Liver (tissue), 9 donors: Measurements from ENCODE around the gene MYOF. TPM values are rescaled to one million over a fixed set of nuclear protein-coding genes. Genes with fewer than 3 reads are reported as not detected.

Experiments used
- DNase-seq: peaks from one replicate; pipeline ENCODE4 v3.0.0-alpha.2; 2017; ENCODE audit warnings: low spot score
- H3K27ac ChIP-seq, 2 donors: one replicate each; pipeline ENCODE4 v1.7.0; 2013; ENCODE audit warnings: inconsistent platforms in 2 of 2, low read length in 2 of 2, control low read depth in 1 of 2, low read depth in 1 of 2, mild to moderate bottlenecking in 1 of 2
- H3K27me3 ChIP-seq, 4 donors: one replicate each; pipeline versions ENCODE4 v1.6.1 to v1.7.0; 2013; ENCODE audit warnings: low read length in 3 of 4, inconsistent platforms in 1 of 4, mild to moderate bottlenecking in 1 of 4, moderate library complexity in 1 of 4; ENCODE audit not compliant: control insufficient read depth in 4 of 4, insufficient read depth in 4 of 4
- H3K36me3 ChIP-seq, 4 donors: one replicate each; pipeline versions ENCODE4 v1.6.1 to v1.7.0; 2013; ENCODE audit warnings: low read length in 3 of 4, mild to moderate bottlenecking in 3 of 4, low read depth in 1 of 4, moderate library complexity in 1 of 4; ENCODE audit not compliant: control insufficient read depth in 4 of 4, insufficient read depth in 3 of 4
- H3K4me1 ChIP-seq, 4 donors: one replicate each; pipeline versions ENCODE4 v1.6.1 to v1.7.0; 2013; ENCODE audit warnings: low read length in 3 of 4, mild to moderate bottlenecking in 3 of 4, moderate library complexity in 1 of 4; ENCODE audit not compliant: control insufficient read depth in 4 of 4, insufficient read depth in 4 of 4
- H3K4me3 ChIP-seq, 3 donors: one replicate each; pipeline versions ENCODE4 v1.6.1 to v1.7.0; 2013; ENCODE audit warnings: low read length in 3 of 3, control low read depth in 1 of 3, low read depth in 1 of 3, mild to moderate bottlenecking in 1 of 3
- H3K9ac ChIP-seq, 2 donors: one replicate each; pipeline ENCODE4 v1.7.0; 2013; ENCODE audit warnings: low read length in 2 of 2, mild to moderate bottlenecking in 2 of 2, moderate library complexity in 2 of 2, control low read depth in 1 of 2, low read depth in 1 of 2
- H3K9me3 ChIP-seq, 4 donors: one replicate each; pipeline versions ENCODE4 v1.6.1 to v1.7.0; 2013; ENCODE audit warnings: low read length in 3 of 4; ENCODE audit not compliant: control insufficient read depth in 4 of 4
- ATF3 ChIP-seq: IDR thresholded peaks from 2 replicates; pipeline ENCODE4 v1.6.1; 2016; ENCODE audit warnings: antibody characterized with exemption
- CTCF ChIP-seq: fragments of 150-350 bp; IDR thresholded peaks from 2 replicates; pipeline ENCODE4 v1.5.1; 2017; ENCODE audit warnings: improper control_type of control experiment, low read depth, low read length; ENCODE audit not compliant: missing input control
- EGR1 ChIP-seq, 2 donors: IDR thresholded peaks; 2 replicates each; pipeline ENCODE4 v1.6.1; 2016 to 2018; ENCODE audit warnings: antibody characterized with exemption in 2 of 2, low read depth in 2 of 2
- FOXA1 ChIP-seq: IDR thresholded peaks from 2 replicates; pipeline ENCODE4 v1.6.1; 2016; ENCODE audit warnings: antibody characterized with exemption
- FOXA2 ChIP-seq: IDR thresholded peaks from 2 replicates; pipeline ENCODE4 v1.6.1; 2016; ENCODE audit warnings: antibody characterized with exemption
- GABPA ChIP-seq, 2 donors: IDR thresholded peaks in 1 of 2; conservative IDR thresholded peaks in 1 of 2; 2 replicates each; pipeline ENCODE4 v1.6.1; 2016; ENCODE audit warnings: antibody characterized with exemption in 2 of 2, mild to moderate bottlenecking in 1 of 2, moderate library complexity in 1 of 2
- HNF4A ChIP-seq, 2 donors: conservative IDR thresholded peaks; 2 replicates each; pipeline ENCODE4 v1.6.1; 2016; ENCODE audit warnings: antibody characterized with exemption in 2 of 2, mild to moderate bottlenecking in 2 of 2
- JUND ChIP-seq, 2 donors: IDR thresholded peaks; 2 replicates each; pipeline ENCODE4 v1.6.1; 2016; ENCODE audit warnings: antibody characterized with exemption in 2 of 2
- NR2F2 ChIP-seq: IDR thresholded peaks from 2 replicates; pipeline ENCODE4 v1.6.1; 2016; ENCODE audit warnings: antibody characterized with exemption
- REST ChIP-seq: IDR thresholded peaks from 2 replicates; pipeline ENCODE4 v1.6.1; 2016; ENCODE audit warnings: antibody characterized with exemption, mild to moderate bottlenecking
- RXRA ChIP-seq, 2 donors: IDR thresholded peaks; 2 replicates each; pipeline ENCODE4 v1.6.1; 2017 to 2018; ENCODE audit warnings: antibody characterized with exemption in 2 of 2, mild to moderate bottlenecking in 1 of 2
- ZBTB33 ChIP-seq: IDR thresholded peaks from 2 replicates; pipeline ENCODE4 v1.6.1; 2016; ENCODE audit warnings: antibody characterized with exemption
- WGBS: extraction: QIAGEN DNeasy Blood & Tissue Kit; methylation state at CpG from one replicate; pipeline ENCODE4 v1.1.7; 2013; 5-methylcytosine and 5-hydroxymethylcytosine counted together
- polyA plus RNA-seq, 2 donors: library from polyadenylated mRNA; stranded (reverse) in 1 of 2; unstranded in 1 of 2; fragments of 200-250 nt in 1 of 2; fragments of >200 nt in 1 of 2; fragmentation: Nextera tagmentation in 1 of 2; extraction: Ambion mirVana in 1 of 2; gene quantifications; one replicate each; pipeline versions ENCODE4 v1.2.1 to v1.2.3, GENCODE V29; 2013 to 2015
- total RNA-seq, 2 donors: library from RNA; depleted of rRNA; stranded (reverse); fragments of >200 nt; gene quantifications; one replicate each; pipeline ENCODE4 v1.2.3, GENCODE V29; 2014
- donor health status: healthy.
- donor health status: healthy.
- donor health status: healthy.
- donor health status: healthy.
- donor health status: healthy.

Gene MYOF
- total and polyA plus RNA-seq, 4 donors = 0.89 to 5.7 (median 3.2) TPM

GRCh38 chr10:93436591-93437085, 45.5 kb downstream of the MYOF start:
- TF ChIP-seq REST = no peak
- no peak for TF ChIP-seq FOXA1
- TF ChIP-seq HNF4A (conservative IDR thresholded peaks at IDR 0.05) = no peak
- no peak for TF ChIP-seq FOXA2
- peak; percentile 42 to 52 for TF ChIP-seq JUND (IDR thresholded peaks at IDR 0.05)
- TF ChIP-seq EGR1 (IDR thresholded peaks at IDR 0.05; ENCODE audit: low read depth in 2 of 2) = no peak
- peak; percentile 7 for TF ChIP-seq NR2F2
- no peak for TF ChIP-seq ATF3
- TF ChIP-seq CTCF = no peak
- no peak for TF ChIP-seq ZBTB33
- peak in 1 of 2 donors; percentile 6 for TF ChIP-seq RXRA (IDR thresholded peaks at IDR 0.05)
- H3K36me3 ChIP-seq = no peaks in the 10 kb centered on the region
- H3K27ac ChIP-seq = peak overlapping the region; percentile 77 to 78
- H3K4me3 ChIP-seq = no peak overlapping the region
- peak overlapping the region in 1 of 2 donors; percentile 20 for H3K9ac ChIP-seq
- no peaks in the 10 kb centered on the region for H3K9me3 ChIP-seq
- no peak for DNase-seq
- H3K4me1 ChIP-seq = no peaks in the 10 kb centered on the region
- WGBS = 82% methylated on average over 4 of the region's 4 CpGs
- H3K27me3 ChIP-seq = no peaks in the 10 kb centered on the region

GRCh38 chr10:93435621-93436397, 46.3 kb downstream of the MYOF start:
- H3K36me3 ChIP-seq = no peaks in the 10 kb centered on the region
- no peak overlapping the region for H3K4me3 ChIP-seq
- no peaks in the 10 kb centered on the region for H3K27me3 ChIP-seq
- no peaks in the 10 kb centered on the region for H3K4me1 ChIP-seq
- WGBS = 83% methylated on average over 5 of the region's 5 CpGs
- H3K9me3 ChIP-seq = no peaks in the 10 kb centered on the region
- no peak for DNase-seq
- H3K9ac ChIP-seq = no peak overlapping the region
- H3K27ac ChIP-seq = peak overlapping the region; percentile 65 to 70
- TF ChIP-seq GABPA (IDR thresholded peaks at IDR 0.05 in 1 of 2, conservative IDR thresholded peaks at IDR 0.05 in 1 of 2) (no peak), REST (no peak), ZBTB33 (no peak), ATF3 (no peak), CTCF (no peak)
